HG03066 (cell line): ENCODE measurements around the gene ARMCX6.
"Not testable (repeated sequence)": the region's sequence is repeated elsewhere in the genome, so short reads cannot be mapped to it uniquely, and the experiment has no call there.

Source experiments
- ATAC-seq: cut with Tn5 transposase; IDR thresholded peaks from one replicate; pipeline ENCODE4 v1.9.1; 2021; ENCODE audit warnings: low read depth; ENCODE audit not compliant: unreplicated experiment

Gene ARMCX6

GRCh38 chrX:101617211-101618191 is at the start of gene ARMCX6:
Gene ARMCX6, minus strand, starts transcription at chrX:101618000. Its CDS starts 1,380 bp downstream, at chrX:101616620.
- ATAC-seq: peak; percentile 93

DNA sequence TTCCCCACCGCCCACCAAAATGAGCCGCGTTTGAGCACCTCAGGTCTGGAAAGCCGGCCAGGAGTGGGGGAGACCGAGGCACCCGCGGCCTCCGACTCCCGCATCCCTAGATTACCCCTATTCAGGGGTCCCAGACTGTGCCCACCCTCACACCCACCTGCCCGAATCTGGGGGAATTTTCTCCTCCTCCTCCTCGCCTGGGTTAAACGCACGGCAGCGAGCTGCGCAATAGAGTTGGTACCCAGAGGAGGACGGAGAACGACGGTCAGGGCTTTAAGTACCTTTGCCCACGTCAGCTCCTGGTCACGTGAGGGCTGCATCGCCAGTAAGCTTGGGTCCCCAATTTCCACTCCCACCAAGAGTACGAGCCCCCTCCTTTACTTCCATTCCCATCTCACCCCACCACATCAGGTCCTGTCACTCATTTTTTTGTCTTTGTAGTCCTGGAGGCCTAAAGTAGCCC is 41.8 kb upstream of the ARMCX6 start, which contains the start of gene ARMCX2:
ARMCX2 (minus strand) TSS at position 250 of the 463 bp plus-strand sequence. CDS start 2,262 bp downstream, outside the sequence.
- no peak for ATAC-seq

- peak; percentile 63 for ATAC-seq
Observed at GRCh38 chrX:101658661-101659491, 41.1 kb upstream of the ARMCX6 start.

DNA sequence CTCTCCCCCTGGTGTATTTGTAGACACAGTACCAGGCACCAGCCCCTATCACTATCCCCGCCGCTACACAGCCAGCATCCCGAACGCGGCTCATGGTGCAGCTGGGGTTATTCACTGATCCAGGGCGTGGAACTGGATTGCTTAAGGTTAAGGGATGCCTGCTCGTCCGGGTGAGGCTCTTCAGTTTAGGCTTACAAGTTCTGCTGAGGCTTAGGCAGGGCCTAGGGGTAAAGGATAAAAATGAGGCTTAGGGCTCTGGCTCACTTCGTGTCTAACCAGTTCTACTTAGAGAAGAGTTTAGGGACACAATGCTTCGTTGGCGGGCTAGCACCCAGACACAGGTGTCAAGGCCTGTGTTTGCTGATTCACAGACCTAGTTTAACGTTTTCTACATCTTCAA is 39.7 kb upstream of the ARMCX6 start:
- no peak for ATAC-seq

DNA sequence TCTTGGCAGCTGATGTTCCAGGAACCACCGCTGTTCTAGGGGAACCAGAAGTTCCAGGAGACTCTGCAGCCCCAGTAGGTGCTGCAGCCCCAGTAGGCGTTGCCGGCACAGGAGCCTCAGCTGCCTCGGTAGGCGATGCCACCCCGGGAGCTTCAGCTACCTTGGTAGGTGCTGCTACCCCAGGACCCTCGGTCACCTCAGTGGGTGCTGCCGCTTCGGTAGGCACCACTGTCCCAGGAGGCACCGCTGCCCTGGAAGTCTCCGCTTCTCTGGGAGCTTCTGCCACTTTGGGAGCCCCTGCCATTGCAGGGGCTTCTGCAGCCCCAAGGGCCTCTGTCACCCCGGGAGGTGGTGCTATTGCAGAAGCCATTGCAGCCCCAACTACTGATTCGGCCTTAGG is 39.0 kb upstream of the ARMCX6 start:
- ATAC-seq: no peak

GRCh38 chrX:101655534-101655933 is 37.7 kb upstream of the ARMCX6 start:
- ATAC-seq: no peak

- not testable (repeated sequence) for ATAC-seq
Observed at GRCh38 chrX:101647716-101648115, 29.9 kb upstream of the ARMCX6 start.

DNA sequence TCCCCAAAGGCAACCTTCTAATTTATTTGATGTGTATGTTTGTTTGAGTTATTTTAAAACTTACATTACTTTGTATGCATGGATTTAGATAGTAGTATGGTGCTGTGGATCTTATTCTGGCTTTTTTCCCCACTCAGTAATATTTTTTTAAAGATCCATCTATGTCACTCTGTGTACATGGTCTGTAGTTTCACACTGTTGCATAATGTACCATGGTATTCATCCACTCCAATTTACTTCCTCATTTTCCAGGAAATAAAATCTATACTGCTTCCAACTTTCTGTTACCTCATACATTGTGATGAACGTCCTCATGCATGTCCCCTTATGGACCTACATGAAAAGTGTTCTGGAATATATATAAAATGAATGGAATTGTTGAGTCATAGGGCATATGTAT is 24.3 kb upstream of the ARMCX6 start:
- ATAC-seq: no peak

GRCh38 chrX:101639583-101639982 is 21.8 kb upstream of the ARMCX6 start:
- no peak for ATAC-seq

- ATAC-seq: no peak
Observed at GRCh38 chrX:101619364-101619763, 1.6 kb upstream of the ARMCX6 start.

DNA sequence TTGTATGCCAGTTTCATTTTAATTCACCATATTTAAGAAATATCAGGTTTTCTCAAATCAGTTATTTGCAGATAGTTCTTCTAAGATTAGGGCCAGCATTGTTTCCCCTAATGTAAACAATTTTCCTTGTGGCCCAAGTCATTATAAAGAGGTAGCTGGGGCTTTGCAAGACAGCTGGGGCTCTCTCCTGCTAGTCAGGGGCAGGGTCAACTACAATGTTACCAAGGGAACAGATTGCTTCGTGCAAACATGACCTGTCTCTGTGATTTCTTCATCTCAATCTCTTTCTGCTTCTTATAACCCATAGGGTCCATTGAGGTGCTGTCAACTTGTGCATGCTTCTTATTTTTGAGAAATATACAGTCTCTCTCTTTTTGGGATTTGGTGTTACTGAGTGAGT is 12.1 kb downstream of the ARMCX6 start:
- no peak for ATAC-seq

DNA sequence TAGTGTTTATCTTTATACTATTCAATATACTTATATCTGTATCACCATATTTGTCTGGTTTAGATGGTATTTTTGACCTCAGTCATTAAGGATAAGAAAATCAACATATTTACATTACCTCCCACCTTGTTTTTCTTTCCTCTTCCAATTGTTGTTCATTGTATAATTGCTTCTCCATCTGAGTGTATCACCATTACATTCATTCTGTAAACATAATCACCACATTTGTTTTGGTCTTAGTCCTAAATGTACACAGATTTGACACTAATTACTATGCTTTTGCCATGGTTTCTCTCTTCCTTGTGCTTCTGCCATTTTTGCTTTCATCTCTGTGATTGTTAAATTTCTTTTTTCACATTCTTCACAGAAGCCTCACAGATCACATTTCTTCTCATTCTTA is 12.7 kb downstream of the ARMCX6 start:
- ATAC-seq: no peak

DNA sequence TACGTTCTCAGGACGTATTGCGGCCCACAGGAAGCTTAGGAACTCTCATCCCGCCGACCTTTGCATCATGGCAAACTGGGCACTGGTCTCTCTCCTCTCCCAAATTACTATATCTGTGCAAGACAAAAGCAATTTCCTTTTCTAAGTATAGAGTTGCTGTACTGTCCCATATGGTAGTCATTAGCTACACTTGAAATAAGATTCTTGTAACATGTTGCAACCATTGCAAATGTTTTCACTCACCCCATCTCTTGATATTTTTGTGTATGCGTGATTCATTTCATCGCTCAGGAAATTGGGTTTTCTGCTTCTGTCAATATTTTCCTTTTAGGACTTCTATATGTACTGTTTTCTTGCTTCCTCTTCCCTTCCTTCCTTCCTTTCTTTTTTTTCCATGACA is 15.7 kb downstream of the ARMCX6 start:
- no peak for ATAC-seq

DNA sequence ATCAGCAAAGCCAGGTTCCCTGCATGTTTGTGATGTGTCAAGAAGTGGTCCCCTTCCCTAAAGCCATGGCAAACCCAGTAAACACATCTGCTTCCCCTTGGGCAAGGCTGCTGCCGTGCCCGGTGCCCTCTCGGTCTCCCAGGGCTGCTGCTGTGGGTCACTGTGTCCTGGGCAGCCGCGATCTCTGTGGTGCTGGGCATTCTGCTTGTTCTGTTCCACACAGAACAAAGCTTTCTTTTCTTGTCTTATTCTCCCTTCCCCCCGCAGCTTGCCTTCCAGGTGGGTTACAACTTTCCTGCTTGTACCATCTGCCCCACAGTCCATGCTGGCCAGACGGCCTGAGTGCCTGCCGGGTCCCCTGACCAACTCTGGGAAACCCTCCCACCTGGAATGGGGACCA is 18.2 kb downstream of the ARMCX6 start:
- not testable (repeated sequence) for ATAC-seq

- ATAC-seq: peak; percentile 99
Observed at GRCh38 chrX:101595739-101596419, 21.9 kb downstream of the ARMCX6 start.
